CD4-positive, alpha-beta T cell treated with Interleukin-6 at 100 ng/mL for 8 hours (primary cell): Measurements from ENCODE around the gene CFAP210.
A peak's percentile ranks its signal among the peaks of the same experiment; 100 is the strongest.
"Not testable (repeated sequence)": the region's sequence is repeated elsewhere in the genome, so short reads cannot be mapped to it uniquely, and the experiment has no call there.

Experiments used
- DNase-seq: peaks from one replicate; pipeline ENCODE4 v3.0.0-alpha.2; 2020; ENCODE audit warnings: mixed read lengths, low spot score

CFAP210 gene

GRCh38 chr2:169712791-169713227 is 18.6 kb upstream of the CFAP210 start:
- no peak for DNase-seq

- no peak for DNase-seq
Observed at GRCh38 chr2:169711751-169712509, 17.7 kb upstream of the CFAP210 start.

GRCh38 chr2:169709981-169710380 is 15.8 kb upstream of the CFAP210 start:
- no peak for DNase-seq

- DNase-seq: no peak
Observed at GRCh38 chr2:169709331-169709730, 15.1 kb upstream of the CFAP210 start.

DNA sequence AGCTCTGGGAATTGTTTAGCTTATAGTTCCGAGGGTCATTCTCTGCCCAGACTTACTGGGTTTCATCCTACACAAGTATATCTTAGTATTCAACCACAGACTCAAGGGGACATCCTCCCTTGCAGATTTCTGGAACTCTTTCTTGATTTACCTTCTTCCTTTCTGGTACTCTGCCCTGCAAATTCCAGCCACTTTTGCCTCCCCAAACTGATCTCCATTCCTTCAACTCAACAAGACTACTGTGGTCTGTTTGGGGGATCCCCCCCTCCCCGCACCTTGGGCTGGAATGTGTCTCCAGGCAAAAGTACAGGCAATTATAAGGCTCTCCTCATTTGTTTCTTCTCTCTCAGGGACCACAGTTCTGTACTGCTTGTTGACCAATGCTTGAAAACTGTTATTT is 13.4 kb upstream of the CFAP210 start:
- DNase-seq: no peak

GRCh38 chr2:169705927-169706326 is 11.7 kb upstream of the CFAP210 start:
- DNase-seq: no peak

DNA sequence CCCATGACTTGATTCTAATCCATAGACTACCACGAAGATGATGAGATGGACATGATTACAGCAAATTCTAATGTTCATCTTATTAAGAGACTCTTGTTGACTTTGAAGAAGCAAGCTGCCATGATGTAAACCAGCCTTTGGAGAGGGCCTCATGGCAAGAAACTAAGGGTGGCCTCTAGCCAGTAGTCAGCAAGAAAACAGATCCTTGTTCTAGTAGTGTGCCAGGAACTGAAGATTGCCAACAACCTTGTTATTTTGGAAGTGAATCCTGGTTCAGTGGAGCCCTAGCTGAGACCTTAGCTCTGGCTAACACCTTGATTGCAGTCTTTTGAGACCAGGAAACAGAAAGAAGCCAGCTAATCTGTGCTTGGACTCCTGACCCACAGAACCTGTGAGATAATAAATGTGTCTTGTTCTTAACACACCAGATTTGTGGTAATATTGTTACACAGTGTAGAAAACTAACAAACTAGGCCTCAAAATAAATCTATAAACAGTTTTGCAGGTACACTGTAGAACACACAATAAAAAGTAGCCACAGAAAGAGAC is 10.0 kb upstream of the CFAP210 start:
- DNase-seq: no peak

DNA sequence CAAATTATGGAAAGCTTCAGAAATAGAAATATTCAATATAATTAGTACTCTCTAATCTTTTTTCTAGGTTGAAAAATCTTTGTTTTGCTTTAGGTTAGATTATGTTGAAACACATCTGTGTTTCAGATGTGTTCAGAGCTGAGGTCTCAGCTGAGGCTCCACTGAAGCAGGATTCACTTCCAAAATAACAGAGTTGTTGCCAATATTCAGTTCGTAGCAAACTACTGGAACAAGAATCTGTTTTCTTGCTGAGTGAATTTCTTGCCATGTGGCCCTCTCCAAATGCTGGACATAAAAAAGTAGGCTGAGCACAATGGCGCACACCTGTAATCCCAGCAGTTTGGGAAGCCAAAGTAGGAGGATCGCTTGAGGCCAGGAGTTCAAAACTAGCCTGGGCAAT is 8.8 kb upstream of the CFAP210 start:
- no peak for DNase-seq

DNA sequence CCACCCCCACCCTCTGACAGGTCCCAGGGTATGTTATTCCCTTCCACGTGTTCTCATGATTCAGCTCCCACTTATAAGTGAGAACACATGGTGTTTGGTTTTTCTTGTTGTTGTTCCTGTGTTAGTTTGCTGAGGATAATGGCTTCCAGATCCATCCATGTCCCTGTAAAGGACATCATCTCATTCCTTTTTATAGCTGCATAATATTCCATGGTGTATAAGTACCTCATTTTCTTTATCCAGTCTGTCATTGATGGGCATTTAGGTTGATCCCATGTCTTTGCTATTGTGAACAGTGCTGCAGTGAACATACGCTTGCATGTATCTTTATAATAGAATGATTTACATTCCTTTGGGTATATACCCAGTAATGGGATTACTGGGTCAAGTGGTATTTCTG is 5.0 kb upstream of the CFAP210 start:
- DNase-seq: not testable (repeated sequence)

- no peak for DNase-seq
Observed at GRCh38 chr2:169696381-169696780, 2.2 kb upstream of the CFAP210 start.

DNA sequence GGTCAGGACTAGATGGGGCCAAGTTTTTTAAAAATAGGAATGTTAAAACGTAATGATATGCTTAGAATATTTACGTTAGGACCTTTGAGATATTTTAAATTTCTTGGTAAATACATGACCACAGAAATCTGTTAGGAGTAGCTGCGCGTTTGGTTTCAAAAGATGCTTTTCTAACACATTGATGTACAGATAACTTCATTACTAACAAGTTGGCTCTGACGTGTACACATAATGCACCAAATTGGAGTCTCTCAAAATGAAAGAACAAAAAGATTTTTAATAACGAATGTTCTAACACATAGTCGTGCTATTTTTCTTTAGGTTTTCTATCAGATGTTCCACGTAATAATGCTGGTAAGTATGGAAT is 672 bp upstream of the CFAP210 start:
- DNase-seq: no peak

- no peak for DNase-seq
Observed at GRCh38 chr2:169693360-169693759, 845 bp downstream of the CFAP210 start.

GRCh38 chr2:169692718-169693117 is 1.5 kb downstream of the CFAP210 start:
- DNase-seq: no peak

GRCh38 chr2:169690958-169691357 is 3.2 kb downstream of the CFAP210 start:
- DNase-seq: no peak

- DNase-seq: not testable (repeated sequence)
Observed at GRCh38 chr2:169687943-169688342, 6.3 kb downstream of the CFAP210 start.

DNA sequence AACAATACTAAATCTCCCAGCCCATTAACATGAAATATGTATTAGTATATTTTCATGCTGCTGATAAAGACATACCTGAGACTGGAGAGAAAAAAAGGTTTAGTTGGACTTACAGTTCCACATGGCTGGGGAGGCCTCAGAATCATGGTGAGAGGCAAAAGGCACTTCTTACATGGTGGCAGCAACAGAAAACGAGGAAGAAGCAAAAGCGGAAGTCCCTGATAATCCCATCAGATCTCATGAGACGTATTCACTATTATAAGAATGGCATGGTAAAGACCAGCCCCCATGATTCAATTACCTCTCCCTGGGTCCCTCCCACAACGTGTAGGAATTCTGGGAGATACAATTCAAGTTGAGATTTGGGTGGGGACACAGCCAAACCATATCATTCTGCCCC is 7.4 kb downstream of the CFAP210 start:
- DNase-seq: not testable (repeated sequence)

GRCh38 chr2:169684712-169685111 is 9.5 kb downstream of the CFAP210 start:
- DNase-seq: not testable (repeated sequence)

DNA sequence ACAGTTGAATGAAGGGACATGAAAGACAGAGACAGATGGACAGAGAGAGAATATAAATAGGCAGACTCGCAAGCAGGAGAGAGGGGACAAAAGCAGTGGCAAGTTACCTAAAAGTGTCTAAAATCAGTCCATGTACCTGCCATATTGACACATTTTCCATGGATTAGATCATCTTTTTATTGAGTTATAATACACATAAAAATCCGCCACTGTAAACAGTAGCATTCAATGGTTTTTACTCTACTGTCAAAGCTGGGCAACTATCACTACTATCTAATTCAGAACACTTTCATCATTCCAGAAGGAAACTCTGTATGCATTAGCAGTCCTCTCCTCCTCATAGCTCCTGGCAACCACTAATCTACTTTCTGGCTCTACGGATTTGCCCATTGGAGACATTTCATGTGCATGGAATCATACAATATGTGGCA is 10.1 kb downstream of the CFAP210 start:
- no peak for DNase-seq

DNA sequence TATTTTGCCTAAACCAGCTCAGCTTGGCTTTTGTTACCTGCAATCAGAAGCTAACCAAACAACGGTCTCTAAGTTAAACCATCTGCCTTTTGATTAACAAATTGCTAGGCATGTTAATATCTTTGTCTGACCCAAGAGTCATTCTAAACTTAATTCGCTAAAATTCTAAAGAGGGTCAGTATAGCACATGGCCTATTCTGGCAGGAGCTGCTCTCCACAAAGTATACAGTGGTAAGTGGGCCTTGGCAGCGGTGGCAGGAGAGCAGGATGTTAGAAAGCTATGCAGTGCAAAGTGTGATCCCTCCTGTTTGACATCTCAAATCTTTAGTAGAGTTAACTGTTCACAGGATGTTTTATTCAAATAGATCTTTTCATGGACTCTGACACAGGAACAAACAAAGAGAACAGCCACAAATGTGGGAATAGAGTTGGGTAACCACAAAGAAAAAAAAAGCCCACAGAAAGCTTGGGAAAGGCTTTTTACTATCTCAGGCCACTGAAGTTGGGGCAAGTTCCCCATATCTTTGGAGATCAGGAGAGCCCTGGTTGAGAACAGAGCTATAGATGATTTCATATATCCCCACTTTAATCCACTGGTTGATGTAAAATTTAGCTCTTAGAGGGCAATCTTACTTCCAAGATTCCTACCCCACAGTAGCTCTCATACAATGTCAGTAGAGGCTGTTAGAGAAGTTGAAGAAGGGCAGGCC is 10.6 kb downstream of the CFAP210 start:
- DNase-seq: no peak

- DNase-seq: peak; percentile 6
Observed at GRCh38 chr2:169683054-169683424, 11.2 kb downstream of the CFAP210 start.

DNA sequence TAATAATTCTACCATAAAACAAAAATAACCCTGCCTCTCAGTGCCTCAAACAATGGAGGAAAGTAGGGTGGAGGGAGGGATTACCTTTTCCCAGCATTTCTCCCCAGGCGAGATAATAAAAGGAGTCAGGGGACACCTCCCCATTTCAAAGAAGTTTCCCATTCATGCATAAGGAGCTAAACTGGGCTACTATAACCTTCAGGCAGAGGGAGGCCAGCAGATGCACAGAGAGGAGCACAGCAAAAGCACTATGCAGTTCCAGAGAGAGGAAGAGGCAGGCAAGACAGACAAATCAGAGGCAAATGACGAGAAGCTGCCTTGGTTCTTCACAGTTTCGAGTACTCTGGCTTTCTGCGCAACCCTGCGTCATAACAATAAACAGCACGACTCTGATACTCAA is 17.4 kb downstream of the CFAP210 start:
- DNase-seq: no peak

- no peak for DNase-seq
Observed at GRCh38 chr2:169676357-169676756, 17.8 kb downstream of the CFAP210 start.

DNA sequence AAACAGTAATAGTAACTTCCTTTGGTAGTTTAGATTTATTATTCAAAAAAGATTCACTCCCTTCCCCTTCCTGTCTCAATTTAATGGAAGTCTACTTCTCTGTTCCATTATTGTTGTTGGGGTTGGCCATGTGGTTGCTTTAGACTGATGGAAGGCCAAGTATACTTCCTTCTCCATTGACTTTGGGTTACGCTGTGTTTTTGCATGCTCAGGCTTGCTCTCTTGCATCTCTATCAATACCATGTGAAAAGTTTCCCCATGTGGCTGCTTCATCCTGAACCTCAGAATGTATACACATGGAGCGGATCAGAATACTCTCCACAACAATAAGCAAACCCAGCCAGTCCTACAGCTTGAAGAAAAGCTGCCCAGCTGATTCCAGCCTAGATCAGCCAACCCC is 20.3 kb downstream of the CFAP210 start:
- no peak for DNase-seq
